Choroid plexus epithelial cell (primary cell): ENCODE measurements around the gene NPB.

Source experiments
- DNase-seq: peaks from one replicate; pipeline ENCODE4 v3.0.0-alpha.2; 2010; ENCODE audit warnings: low read depth
- H3K4me3 ChIP-seq: 2 replicates; pipeline ENCODE4 v1.5.1; 2011; ENCODE audit warnings: low read depth, mild to moderate bottlenecking, control low read depth, low read length, moderate library complexity
- CTCF ChIP-seq: conservative IDR thresholded peaks from 2 replicates; pipeline ENCODE4 v1.5.1; 2011; ENCODE audit warnings: low read depth, mild to moderate bottlenecking, control low read depth, inconsistent platforms, low read length, moderate library complexity

Gene NPB

GRCh38 chr17:81860756-81861568, 41.1 kb upstream of the NPB start:
- peak; percentile 27 for TF ChIP-seq CTCF
- peak overlapping the region; percentile 75 for H3K4me3 ChIP-seq
- DNase-seq = peak; percentile 100

GRCh38 chr17:81863123-81863675, 38.8 kb upstream of the NPB start:
- H3K4me3 ChIP-seq = no peak overlapping the region
- TF ChIP-seq CTCF = no peak
- DNase-seq = no peak

- H3K4me3 ChIP-seq = no peak overlapping the region
- no peak for TF ChIP-seq CTCF
- DNase-seq = no peak
These were observed 37.9 kb upstream of the NPB start for GRCh38 chr17:81863833-81864768.

- no peak for DNase-seq
- no peak overlapping the region for H3K4me3 ChIP-seq
- TF ChIP-seq CTCF = no peak
These were observed 36.7 kb upstream of the NPB start for GRCh38 chr17:81865358-81865732.

- no peak overlapping the region for H3K4me3 ChIP-seq
- no peak for TF ChIP-seq CTCF
- peak; percentile 34 for DNase-seq
These were observed 36.2 kb upstream of the NPB start for GRCh38 chr17:81865733-81866439.

- peak; percentile 30 for DNase-seq
- no peak overlapping the region for H3K4me3 ChIP-seq
- TF ChIP-seq CTCF = no peak
These were observed 35.4 kb upstream of the NPB start for GRCh38 chr17:81866440-81867169.
